Activated CD4-positive, CD25-positive, alpha-beta regulatory T cell treated with anti-CD3 and anti-CD28 coated beads, Interleukin-2, amount 50 U/mL, for 24 hours (primary cell): ENCODE data around the gene ZNF587B.
"Not testable (repeated sequence)": the region's sequence is repeated elsewhere in the genome, so short reads cannot be mapped to it uniquely, and the experiment has no call there.

Source experiments
- ATAC-seq, 2 donors: fragments of 150-1000 bp; cut with Tn5 transposase; one replicate each; pipeline ENCODE4 v1.10.0; 2021; ENCODE audit warnings: mild to moderate bottlenecking in 1 of 2, moderate library complexity in 1 of 2

Gene ZNF587B

GRCh38 chr19:57819475-57820148 is 10.5 kb upstream of the ZNF587B start:
- peak; percentile 91 to 92 for ATAC-seq

GRCh38 chr19:57820599-57820998 is 9.5 kb upstream of the ZNF587B start:
- no peak for ATAC-seq

DNA sequence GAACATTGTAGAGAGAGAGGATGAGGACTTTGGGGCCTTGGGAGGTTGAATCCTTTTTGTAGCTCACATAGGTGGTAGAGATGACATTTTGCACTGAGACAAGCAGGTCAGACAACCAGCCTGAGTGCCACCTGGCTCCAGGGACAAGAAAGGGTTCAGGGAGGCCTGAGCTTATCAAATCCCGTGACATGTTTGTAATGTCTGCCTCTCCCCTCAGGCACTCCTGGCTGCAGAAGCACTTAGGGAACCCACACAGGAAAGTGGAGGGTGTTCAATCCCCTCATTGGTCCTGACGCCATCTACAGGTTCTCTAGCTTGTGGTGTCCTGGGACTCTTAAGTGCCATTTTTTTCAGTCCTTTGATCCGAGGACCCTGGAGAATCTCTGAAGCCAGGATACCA is 9.0 kb upstream of the ZNF587B start:
- not testable (repeated sequence) for ATAC-seq

DNA sequence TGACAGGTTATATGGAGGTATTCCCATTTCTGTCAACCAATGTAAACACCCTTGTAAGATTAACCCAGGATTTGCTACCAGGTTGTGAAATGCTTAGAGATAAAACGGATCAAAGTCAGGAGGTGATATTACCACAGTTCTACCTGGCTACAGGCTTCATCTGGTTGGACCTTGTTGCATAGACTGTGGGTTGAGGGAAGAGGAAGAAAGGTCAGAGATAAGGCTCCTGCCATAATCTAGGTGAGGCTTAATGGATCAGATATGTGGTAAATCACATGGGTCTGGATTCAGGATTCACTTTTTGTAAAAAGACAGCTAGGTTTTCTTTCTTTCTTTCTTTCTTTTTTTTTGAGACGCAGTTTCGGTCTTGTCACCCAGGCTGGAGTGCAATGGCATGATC is 8.6 kb upstream of the ZNF587B start:
- ATAC-seq, result not testable (repeated sequence)

DNA sequence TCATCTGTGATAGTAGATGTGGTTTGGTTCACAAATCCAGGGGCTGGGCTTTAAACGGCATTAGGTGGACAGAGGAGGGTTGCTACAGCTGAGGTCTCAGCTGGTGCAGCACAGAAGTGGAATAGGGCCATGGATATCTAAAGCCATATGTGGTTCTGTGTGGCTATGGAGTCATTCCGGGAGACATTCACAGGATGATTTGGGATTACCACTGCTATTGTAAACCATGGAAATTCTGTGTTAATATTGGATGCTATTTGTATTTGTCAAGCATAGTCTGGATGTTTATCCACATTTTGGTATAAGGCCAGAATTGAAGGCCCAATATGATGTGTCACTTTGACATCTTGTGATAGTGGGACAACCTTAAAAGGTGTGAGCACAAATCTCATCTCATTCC is 6.9 kb upstream of the ZNF587B start:
- ATAC-seq, result not testable (repeated sequence)

- not testable (repeated sequence) for ATAC-seq
These were observed 6.5 kb upstream of the ZNF587B start for GRCh38 chr19:57823608-57824007.

- ATAC-seq, result no peak
These were observed 4.6 kb upstream of the ZNF587B start for GRCh38 chr19:57825511-57825910.

- no peak for ATAC-seq
These were observed 783 bp upstream of the ZNF587B start for GRCh38 chr19:57829316-57829715.

- not testable (repeated sequence) for ATAC-seq
These were observed 6.9 kb downstream of the ZNF587B start for GRCh38 chr19:57836991-57837390.

- not testable (repeated sequence) for ATAC-seq
These were observed 8.6 kb downstream of the ZNF587B start for GRCh38 chr19:57838622-57839191.

GRCh38 chr19:57841122-57841763 is 11.1 kb downstream of the ZNF587B start:
- no peak for ATAC-seq

- not testable (repeated sequence) for ATAC-seq
These were observed 17.1 kb downstream of the ZNF587B start for GRCh38 chr19:57847164-57847563.

DNA sequence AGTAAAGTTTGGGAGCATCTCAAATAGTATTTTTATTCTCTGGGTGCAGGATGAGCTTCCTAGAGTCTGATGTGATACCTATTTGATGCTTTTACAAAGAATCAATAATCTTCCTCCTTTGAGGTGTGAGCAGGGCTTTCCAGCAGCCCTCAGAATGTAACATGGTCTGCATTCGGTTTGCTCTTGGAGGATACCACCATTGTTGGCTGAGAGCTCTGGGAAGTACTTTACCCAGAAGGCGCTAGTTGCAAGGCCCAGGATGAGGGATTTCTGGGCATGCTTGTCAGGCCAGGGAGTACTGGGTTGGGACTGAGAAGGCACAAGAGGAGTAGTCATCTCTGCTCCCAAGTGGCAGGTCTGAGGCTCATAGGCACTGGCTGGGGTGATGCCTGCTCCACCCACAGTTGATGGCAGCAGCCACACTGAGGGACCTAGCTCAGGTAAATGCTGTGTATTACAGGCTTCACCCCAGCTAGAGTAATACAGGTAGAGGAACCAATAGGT is 19.1 kb downstream of the ZNF587B start:
- not testable (repeated sequence) for ATAC-seq

DNA sequence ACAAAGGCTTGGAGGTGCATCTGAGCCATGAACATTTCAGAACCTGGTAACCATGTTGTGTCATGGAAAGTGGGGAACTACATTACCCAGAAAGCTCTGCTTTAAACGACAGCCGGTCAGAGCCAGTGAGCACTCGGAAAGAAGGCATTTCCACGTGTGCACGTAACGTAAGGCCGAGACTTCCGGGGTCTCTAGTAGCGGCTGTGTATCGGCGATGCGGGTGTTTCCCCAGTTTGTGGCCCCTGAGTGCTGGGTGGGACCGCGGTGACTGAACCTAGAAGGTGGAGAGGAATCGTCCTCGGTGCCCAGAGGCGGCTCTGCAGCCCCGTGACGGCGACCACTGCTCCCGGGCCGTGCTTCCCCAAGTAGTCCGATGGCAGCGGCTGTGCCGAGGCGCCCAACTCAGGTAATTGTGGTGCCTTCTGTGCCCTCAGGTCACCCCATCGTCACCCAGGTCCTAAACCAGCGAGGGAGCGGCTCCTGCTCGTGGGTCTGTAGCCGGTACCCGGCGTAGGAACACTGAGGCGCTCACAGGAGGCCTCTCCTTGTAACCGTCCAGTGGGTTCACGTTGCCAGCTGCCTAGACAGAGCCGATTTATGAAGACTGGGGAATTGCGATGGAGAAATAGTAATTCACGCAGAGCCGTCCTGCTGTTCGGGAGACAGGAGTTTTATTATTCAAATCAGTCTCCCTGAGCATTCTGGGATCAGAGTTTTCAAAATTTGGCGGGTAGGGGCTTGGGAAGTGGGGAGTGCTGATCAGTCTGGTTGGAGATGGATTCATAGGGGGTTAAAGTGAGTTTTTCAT is 19.8 kb downstream of the ZNF587B start, which contains the start of gene ZNF587:
Gene ZNF587, plus strand, starts transcription at position 194 of the 808 bp plus-strand sequence. Its CDS starts 180 bp downstream, at position 374.
- ATAC-seq, result peak; percentile 100

- no peak for ATAC-seq
These were observed 20.5 kb downstream of the ZNF587B start for GRCh38 chr19:57850553-57851017.

GRCh38 chr19:57851812-57852603 is 21.9 kb downstream of the ZNF587B start:
- not testable (repeated sequence) for ATAC-seq

DNA sequence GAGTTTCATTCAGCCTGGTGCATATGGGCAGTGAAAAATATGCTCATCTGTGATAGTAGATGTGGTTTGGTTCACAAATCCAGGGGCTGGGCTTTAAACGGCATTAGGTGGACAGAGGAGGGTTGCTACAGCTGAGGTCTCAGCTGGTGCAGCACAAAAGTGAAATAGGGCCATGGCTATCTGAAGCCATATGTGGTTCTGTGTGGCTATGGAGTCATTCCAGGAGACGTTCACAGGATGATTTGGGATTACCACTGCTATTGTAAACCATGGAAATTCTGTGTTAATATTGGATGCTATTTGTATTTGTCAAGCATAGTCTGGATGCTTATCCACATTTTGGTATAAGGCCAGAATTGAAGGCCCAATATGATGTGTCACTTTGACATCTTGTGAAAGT is 24.0 kb downstream of the ZNF587B start:
- ATAC-seq, result not testable (repeated sequence)

GRCh38 chr19:57862351-57862750 is 32.3 kb downstream of the ZNF587B start:
- ATAC-seq, result not testable (repeated sequence)

DNA sequence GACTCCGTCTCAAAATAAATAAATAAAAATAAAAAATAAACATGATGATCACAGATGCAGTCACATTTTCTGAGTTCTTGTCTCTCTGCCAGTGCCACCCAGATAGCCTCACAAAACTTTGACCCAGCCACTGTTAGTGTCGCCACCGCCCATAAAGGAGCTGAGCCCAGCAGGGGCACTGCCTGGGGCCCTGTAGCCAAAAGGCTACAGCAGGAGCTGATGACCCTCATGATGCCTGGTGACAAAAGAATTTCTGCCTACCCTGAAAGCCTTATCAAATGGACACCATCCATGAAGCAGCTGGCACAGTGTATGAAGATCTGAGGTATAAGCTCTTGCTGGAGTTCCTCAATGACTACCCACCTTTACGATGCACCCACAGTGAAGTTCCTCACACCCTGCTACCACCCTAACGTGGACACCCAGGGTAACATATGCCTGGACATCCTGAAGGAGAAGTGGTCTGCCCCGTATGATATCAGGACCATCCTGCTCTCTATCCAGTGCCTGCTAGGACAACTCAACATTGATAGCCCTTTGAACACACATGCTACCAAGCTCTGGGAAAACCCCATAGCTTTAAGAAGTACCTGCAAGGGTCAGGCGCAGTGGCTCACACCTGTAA is 37.9 kb downstream of the ZNF587B start:
- no peak for ATAC-seq

DNA sequence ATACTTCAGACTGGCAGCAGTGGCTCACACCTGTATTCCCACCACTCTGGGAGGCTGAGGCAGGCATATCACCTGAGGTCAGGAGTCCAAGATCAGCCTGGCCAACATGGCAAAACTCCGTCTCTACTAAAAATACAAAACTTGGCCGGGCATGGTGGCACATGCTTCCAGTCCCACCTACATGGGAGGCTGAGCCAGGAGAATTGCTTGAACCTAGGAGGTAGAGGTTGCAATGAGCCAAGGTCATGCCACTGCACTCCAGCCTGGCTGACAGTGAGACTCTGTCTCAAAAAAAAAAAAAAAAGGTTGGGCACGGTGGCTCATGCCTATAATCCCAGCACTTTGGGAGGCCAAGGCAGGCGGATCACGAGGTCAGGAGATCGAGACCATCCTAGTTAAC is 39.6 kb downstream of the ZNF587B start:
- not testable (repeated sequence) for ATAC-seq

DNA sequence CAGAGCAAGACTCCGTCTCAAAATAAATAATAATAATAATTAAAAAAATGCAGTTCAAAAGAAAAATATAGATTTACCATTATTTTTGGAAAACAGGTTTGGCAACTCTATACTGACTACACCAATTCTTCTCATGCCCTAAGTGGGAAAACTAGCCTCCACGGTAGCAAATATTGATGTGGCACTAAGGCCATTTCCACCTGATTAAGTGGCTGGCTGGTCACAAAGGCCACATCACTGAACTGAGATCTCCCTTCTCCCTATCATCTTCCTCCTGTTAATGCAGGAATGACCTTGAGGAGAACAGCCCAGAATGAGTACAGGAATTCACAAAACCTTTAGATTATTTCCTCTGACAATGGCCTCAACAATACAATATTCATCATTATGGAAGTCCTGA is 40.1 kb downstream of the ZNF587B start:
- ATAC-seq, result no peak
